ENCODE measurements around the gene IFT20. TPM values are rescaled to one million over a fixed set of nuclear protein-coding genes. Genes with fewer than 3 reads are reported as not detected.

IFT20 gene
- total and polyA plus RNA-seq, 2 donors (not counting 3 experiments of a cell fraction or from before 2014, with no cell fraction given), result 26.5 to 45.0 TPM

- Histone ChIP-seq H3K9me1 (replicated peaks; ENCODE audit: control insufficient read depth, extremely low read depth, insufficient read depth, low read length) (no peaks in the 10 kb centered on the region), H3K9ac (replicated peaks; ENCODE audit: extremely low read depth, insufficient read depth, low read length) (no peak overlapping the region), H3K4me2 (ENCODE audit: insufficient read depth, low read length) (no peak overlapping the region), H3K27ac (ENCODE audit: insufficient read depth, low read depth, low read length) (no peak overlapping the region), H2AFZ (ENCODE audit: low read depth, low read length) (no peak overlapping the region), H3K36me3 (ENCODE audit: control insufficient read depth in 2 of 2, extremely low read depth in 1 of 2, insufficient read depth in 2 of 2, low read length in 2 of 2) (peaks cover 8 to 16% of the 10 kb centered on the region in 2 experiments), H3K4me3 (replicated peaks in 1 of 3; ENCODE audit: insufficient read depth in 1 of 3, low read depth in 1 of 3, low read length in 3 of 3) (no peak overlapping the region), H3K27me3 (ENCODE audit: control insufficient read depth in 2 of 2, insufficient read depth in 2 of 2, low read length in 2 of 2) (no peaks in the 10 kb centered on the region), H3K4me1 (ENCODE audit: control insufficient read depth, extremely low read depth, insufficient read depth, low read length) (peaks cover 4% of the 10 kb centered on the region), H4K20me1 (replicated peaks; ENCODE audit: control insufficient read depth, extremely low read depth, insufficient read depth, low read length) (no peaks in the 10 kb centered on the region), H3K79me2 (ENCODE audit: control insufficient read depth, insufficient read depth, low read length) (peaks cover 28% of the 10 kb centered on the region), H3K9me3 (replicated peaks; ENCODE audit: control insufficient read depth, insufficient read depth, low read length) (no peaks in the 10 kb centered on the region)
- no peak for TF ChIP-seq MYC (IDR thresholded peaks at IDR 0.05; ENCODE audit: low read depth, low read length)
- no peak for TF ChIP-seq JUN (IDR thresholded peaks at IDR 0.05; ENCODE audit: borderline replicate concordance, insufficient read depth, insufficient read length, low read depth)
- TF ChIP-seq FOS (IDR thresholded peaks at IDR 0.05; ENCODE audit: borderline replicate concordance, insufficient read depth, low read length), result no peak
- no peak for TF ChIP-seq MAX (IDR thresholded peaks at IDR 0.05; ENCODE audit: insufficient read depth, insufficient read length)
- TF ChIP-seq EZH2 (IDR thresholded peaks at IDR 0.05; ENCODE audit: borderline replicate concordance, low read depth, low read length, severe bottlenecking), result no peak
- intact Hi-C loops (cut with micrococcal nuclease) (no loop called here), dilution Hi-C loops (cut with MboI; ENCODE audit: extremely low pct_ligation_motif_present, low sequenced_read_pairs) (no loop called here)
- ChIA-PET POLR2A (no interaction called here), CTCF (interaction anchor here (1.1 to 1.2 kb wide), 2 partner anchors 13 to 520 kb away, joined by 3 to 4 read pairs; no protein-coding TSS in a partner anchor)
- no peak for DNase-seq (ENCODE audit: low read depth, low spot score)
- no peak for FAIRE-seq
- BruUV-seq (replicated peaks), result no TSS peak
These were observed 10.1 kb downstream of the IFT20 start for GRCh38 chr17:28325211-28325610.

GRCh38 chr17:28324781-28325180 is 10.5 kb downstream of the IFT20 start:
- dilution Hi-C loops (cut with MboI; ENCODE audit: extremely low pct_ligation_motif_present, low sequenced_read_pairs), result no loop called here
- peaks cover 32% of the 10 kb centered on the region for H3K79me2 ChIP-seq (ENCODE audit: control insufficient read depth, insufficient read depth, low read length)

More at GRCh38 chr17:28324781-28325180, 10.5 kb downstream of the IFT20 start:
- H3K4me3 ChIP-seq (replicated peaks in 1 of 3; ENCODE audit: insufficient read depth in 1 of 3, low read depth in 1 of 3, low read length in 3 of 3), result no peak overlapping the region
- H3K4me1 ChIP-seq (ENCODE audit: control insufficient read depth, extremely low read depth, insufficient read depth, low read length), result peaks cover 8% of the 10 kb centered on the region
- FAIRE-seq, result no peak
- no peak overlapping the region for H2AFZ ChIP-seq (ENCODE audit: low read depth, low read length)
- H3K27ac ChIP-seq (ENCODE audit: insufficient read depth, low read depth, low read length), result no peak overlapping the region
- no peaks in the 10 kb centered on the region for H3K9me3 ChIP-seq (replicated peaks; ENCODE audit: control insufficient read depth, insufficient read depth, low read length)
- peaks cover 8 to 16% of the 10 kb centered on the region in 2 experiments for H3K36me3 ChIP-seq (ENCODE audit: control insufficient read depth in 2 of 2, extremely low read depth in 1 of 2, insufficient read depth in 2 of 2, low read length in 2 of 2)
- TF ChIP-seq EZH2 (IDR thresholded peaks at IDR 0.05; ENCODE audit: borderline replicate concordance, low read depth, low read length, severe bottlenecking), result no peak
- TF ChIP-seq POLR2AphosphoS5 (IDR thresholded peaks at IDR 0.05; ENCODE audit: insufficient read depth, low read depth, low read length), result no peak
- no peak for TF ChIP-seq JUN (IDR thresholded peaks at IDR 0.05; ENCODE audit: borderline replicate concordance, insufficient read depth, insufficient read length, low read depth)
- TF ChIP-seq MAX (IDR thresholded peaks at IDR 0.05; ENCODE audit: insufficient read depth, insufficient read length), result no peak
- TF ChIP-seq GATA2 (IDR thresholded peaks at IDR 0.05; ENCODE audit: insufficient read depth, insufficient read length, low read depth, low read length), result no peak
- no peak for TF ChIP-seq POLR2A (IDR thresholded peaks at IDR 0.05; ENCODE audit: low read depth, low read length)
- TF ChIP-seq MYC (IDR thresholded peaks at IDR 0.05; ENCODE audit: low read depth, low read length), result no peak
- no peak for TF ChIP-seq CTCF (IDR thresholded peaks at IDR 0.05; ENCODE audit: extremely low read depth in 1 of 2, insufficient read depth in 1 of 2, low read depth in 1 of 2, low read length in 2 of 2)
- no peak for TF ChIP-seq FOS (IDR thresholded peaks at IDR 0.05; ENCODE audit: borderline replicate concordance, insufficient read depth, low read length)
- no peak overlapping the region for H3K9ac ChIP-seq (replicated peaks; ENCODE audit: extremely low read depth, insufficient read depth, low read length)
- H4K20me1 ChIP-seq (replicated peaks; ENCODE audit: control insufficient read depth, extremely low read depth, insufficient read depth, low read length), result no peaks in the 10 kb centered on the region
- ChIA-PET POLR2A (no interaction called here), CTCF (interaction anchor here (1.2 kb wide), 1 partner anchor 12 kb away, joined by 3 read pairs; no protein-coding TSS in a partner anchor)
- no TSS peak for BruUV-seq (replicated peaks)
- intact Hi-C loops (cut with micrococcal nuclease), result no loop called here
- H3K9me1 ChIP-seq (replicated peaks; ENCODE audit: control insufficient read depth, extremely low read depth, insufficient read depth, low read length), result no peaks in the 10 kb centered on the region
- H3K4me2 ChIP-seq (ENCODE audit: insufficient read depth, low read length), result no peak overlapping the region
- H3K27me3 ChIP-seq (ENCODE audit: control insufficient read depth in 2 of 2, insufficient read depth in 2 of 2, low read length in 2 of 2), result no peaks in the 10 kb centered on the region
- no peak for DNase-seq (ENCODE audit: low read depth, low spot score)

Data from endothelial cell of umbilical vein (primary cell).